C1 segment of cervical spinal cord (tissue), 14 donors: Measurements from ENCODE around the gene METRNL.
A peak's percentile ranks its signal among the peaks of the same experiment; 100 is the strongest.

Experiments
- DNase-seq, 14 donors: peaks; one replicate each; lab custom pipeline; 2025; lab: John Stamatoyannopoulos, UW

METRNL gene

DNA sequence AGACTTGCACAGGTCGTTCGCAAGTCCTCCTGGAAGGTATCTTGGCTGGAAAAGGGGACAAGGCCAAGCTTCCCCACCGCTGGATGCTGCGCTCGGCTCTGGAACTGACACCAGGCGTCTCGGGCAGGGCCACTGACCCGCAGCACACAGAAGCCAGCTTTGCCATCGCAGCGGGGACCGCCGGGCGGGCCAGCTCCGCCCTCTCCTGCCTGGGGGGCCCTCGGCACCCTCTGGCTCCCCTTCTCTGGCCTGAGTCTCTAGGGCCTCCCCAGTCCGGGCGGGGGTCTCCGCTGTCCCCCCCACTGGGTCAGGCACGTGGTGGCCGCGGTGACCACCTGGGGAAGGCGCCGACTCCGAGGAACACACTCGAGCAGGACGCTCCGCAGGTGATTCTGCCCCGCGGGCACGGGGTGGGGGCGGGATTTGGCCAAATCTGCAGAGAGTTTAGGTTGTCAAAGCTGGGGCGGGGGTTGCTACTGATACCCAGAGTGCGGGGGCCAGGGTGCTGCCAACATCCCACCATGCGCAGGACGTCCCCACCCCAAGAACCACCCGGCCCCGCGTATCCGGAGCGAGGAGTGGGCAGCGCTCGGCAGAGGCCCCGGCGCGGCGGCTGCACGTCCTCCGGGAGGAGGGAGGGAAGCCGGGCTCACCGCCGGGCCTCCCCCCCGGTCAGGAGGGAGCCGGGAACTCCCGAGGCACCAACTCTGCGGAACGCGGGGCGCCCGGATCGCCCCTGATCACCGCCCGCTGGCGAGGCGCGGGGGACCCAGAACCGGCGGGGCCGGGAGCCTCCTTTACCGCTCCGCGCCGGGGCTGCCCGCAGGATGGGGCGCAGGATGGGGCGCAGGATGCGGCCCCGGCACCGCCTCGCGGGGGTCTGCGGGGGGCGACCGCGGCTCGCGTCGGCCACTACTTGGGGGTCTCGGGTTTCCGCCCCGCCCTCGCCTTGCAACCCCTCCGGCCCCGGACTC is 744 bp upstream of the METRNL start:
- DNase-seq: peak in 1 of 14 donors; percentile 13

DNA sequence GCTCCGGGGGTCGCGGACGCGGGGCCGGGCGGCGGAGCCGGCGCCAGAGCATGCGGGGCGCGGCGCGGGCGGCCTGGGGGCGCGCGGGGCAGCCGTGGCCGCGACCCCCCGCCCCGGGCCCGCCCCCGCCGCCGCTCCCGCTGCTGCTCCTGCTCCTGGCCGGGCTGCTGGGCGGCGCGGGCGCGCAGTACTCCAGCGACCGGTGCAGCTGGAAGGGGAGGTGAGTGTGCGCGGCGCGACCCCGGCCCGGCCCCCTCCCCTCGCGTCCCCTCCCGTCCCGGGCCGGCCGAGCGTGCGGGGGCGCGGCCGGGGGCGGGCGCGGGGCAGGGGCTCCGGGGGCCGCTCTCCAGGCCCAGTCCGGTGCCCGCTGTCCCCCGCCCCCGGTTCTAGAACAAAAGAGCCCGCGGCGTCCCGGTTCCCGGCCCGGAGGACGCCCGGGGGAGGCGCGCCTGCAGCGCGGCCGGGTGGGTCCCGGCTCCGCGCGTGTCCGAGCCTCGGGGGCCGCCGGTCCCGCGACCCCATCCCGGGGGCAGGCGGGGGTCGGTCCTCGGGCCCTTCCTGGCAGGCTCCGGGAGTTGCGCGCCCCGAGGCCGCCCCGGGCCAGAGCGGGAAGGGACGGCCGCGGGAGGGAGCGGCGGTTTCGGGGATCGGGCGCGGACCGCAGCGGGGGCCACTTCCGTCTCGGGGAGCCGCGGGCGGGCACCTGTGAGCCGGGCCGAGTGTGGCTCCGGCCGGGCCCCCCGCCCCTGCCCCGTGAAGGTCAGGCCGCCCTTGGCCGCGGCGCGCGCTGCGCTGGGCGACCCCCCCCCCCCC is 563 bp downstream of the METRNL start:
- DNase-seq: no peak

DNA sequence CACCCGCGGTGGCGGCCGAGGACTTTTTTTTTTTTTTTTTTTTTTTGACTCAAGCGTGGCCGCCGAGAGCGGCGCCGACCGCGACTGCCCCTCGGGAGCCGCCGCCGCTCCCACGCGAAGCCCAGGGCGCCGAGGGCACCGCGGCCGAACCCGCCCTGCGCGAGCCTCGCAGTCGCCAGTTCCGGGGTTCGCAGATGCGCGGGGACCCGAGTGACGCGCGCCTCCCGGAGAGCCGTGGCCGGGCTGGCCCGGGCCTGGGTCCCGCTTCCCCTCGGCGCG is 1.1 kb downstream of the METRNL start:
- DNase-seq: no peak

DNA sequence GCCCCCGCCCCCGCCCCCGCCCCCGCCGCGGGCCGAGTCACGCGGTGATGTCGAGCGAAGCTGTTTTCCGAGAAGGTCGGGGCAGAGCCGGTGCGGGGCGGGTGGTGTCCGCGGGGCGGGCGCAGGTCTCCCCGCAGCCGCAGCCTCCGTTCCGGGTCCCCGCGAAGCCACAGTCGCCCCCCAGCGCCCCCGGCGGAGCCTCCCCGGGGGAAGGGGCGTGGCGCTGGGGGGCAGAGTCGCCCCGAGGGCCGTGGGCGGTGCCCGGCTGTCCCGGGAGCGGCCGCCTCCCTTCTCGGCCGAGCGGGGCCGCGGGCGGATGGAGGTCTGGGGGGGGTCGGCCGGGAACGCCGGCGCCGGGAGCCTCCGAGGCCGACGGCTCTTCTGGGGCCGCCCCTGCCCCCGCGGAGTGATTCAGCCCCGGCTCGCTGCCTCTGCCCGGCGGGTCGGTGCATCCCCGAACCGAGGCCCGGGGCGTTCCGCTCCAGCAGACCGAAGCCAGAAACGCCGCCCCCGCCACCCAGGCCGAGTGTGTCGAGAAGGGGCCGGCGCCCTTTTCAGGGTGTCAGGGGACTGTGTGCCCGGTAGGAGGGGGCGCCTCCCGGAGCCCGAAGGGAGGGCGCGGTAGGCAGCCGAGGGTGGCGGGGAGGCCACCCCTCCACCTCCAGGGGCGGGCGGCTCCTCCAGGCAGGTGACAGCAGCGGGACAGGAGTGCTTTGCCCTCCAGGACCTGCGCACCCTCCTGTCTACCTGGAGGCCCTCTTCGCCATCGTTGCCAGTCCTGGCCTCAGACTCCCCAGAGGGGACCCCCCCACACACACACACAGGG is 1.7 kb downstream of the METRNL start:
- DNase-seq: peak in 4 of 14 donors; percentile 5 to 41 (median 18)

DNA sequence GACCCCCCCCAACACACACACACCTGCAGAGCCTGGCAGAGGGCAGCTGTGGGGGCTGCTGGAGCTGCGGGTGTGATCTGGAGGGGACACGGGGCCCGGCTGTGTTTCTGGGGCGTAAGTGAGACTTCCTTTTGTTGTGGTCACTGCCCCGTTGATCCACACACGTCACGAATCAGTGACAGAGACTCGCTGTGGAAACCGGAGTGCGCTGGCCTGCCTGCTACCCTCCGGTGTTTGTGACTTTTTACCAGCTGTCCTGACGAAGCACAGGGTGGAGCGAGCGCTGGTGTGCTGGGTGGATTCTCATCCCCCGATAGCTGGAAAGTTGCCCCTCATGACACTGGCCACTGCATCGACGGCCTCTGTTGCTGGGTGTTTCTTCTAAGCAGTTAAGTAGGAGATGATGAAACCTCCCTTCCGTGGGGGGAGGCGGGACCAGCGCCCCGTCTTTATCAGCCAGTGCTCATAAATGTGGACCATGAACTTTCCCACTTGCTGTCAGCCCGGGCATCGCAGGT is 2.3 kb downstream of the METRNL start:
- DNase-seq: no peak

DNA sequence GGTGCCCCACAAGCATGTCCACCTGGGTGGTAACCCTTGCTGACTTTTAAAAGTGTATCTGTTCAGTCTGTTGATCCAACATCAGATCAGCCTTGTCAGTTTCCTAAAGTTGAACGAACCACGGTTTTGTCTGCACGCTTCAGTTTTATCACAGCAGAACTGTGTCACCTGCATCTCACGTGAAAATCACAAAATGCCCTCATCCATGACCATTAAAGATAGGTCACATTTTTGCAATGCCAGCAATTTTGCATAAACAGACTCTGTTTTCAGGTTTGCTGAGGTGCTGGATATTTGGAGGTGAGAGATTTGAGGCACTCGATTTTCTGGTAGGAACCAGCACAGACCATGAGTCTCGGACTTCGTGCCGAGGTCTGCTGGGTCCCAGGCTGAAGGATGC is 3.0 kb downstream of the METRNL start:
- no peak for DNase-seq

DNA sequence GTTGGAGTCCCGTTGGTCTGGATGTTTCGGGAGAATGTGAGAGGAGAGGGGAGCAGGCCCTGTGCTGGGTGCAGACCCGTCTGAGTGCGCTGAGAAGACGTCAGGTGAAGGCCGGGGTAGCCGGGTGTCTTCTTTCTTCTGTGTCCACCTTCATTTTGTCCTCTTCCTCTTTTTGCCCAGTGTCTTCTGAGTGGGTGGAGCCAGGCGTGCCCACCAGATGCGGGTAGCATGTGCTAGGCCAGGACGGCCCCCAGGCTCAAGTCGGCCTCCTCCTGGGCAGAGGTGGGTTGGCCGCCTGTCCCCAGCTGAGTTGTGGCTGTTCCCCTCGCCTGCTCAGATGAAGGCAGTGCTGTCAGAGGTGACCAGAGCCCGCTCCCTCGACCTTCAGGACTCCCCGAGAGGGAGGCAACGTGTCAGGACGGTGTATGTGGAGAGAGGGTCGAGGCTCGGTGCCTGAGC is 3.5 kb downstream of the METRNL start:
- no peak for DNase-seq

DNA sequence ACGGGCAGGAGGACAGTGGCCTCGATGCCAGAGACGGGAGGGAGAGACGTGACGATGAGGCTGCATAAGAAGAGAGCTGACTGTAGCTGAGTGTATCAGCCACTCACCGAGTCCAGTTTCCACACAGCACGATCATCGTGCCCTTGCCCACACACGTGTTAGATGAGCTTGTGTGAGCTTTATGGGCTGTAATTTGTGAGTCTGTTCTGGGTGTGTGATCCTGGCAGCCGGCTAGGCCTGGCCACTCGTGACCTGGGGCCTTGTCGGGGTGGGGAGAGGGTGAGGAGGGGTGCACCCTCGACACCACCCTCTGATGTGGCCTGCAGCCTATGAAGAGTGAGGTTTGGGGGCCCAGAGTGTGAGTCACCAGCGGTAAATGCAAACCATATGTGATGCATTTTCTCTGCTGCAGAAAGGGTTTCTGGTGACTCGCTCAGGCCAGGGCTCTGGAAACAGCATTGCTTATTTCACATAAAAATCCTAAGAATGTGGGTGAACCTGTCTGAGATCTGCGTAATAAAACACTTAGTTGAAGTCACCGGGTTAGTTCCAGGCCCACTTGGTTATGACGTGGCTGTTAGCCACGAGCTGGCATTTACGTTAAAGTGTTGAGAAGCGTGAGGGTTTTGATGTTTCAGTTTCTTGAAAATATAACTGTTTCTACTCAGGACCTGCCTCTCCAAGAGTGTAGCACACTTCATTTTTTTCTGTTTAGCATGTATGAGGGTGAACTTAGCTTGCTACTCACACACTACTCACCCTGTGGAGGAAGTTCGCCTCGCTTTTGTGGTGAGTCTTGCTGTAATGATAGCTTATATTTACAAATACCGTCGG is 4.2 kb downstream of the METRNL start:
- no peak for DNase-seq

DNA sequence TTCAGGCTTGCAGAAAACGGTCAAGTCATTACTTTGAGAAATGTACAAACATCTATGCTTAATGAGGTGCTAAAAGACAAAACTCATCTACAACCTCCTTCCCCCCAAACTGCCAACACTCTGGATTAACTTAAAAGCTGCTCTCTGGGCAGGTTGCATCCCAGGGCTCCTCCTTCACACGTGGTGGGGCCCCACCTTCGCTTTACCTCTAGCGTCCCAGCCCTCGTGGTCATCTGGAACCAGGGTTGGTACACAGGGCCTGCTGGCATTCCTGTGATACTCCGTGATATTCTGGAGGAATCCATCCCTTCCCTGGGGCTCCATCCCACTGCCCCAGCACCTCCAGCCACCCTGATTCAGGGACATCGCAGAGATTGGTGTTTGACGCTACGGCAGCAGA is 4.8 kb downstream of the METRNL start:
- DNase-seq: no peak

DNA sequence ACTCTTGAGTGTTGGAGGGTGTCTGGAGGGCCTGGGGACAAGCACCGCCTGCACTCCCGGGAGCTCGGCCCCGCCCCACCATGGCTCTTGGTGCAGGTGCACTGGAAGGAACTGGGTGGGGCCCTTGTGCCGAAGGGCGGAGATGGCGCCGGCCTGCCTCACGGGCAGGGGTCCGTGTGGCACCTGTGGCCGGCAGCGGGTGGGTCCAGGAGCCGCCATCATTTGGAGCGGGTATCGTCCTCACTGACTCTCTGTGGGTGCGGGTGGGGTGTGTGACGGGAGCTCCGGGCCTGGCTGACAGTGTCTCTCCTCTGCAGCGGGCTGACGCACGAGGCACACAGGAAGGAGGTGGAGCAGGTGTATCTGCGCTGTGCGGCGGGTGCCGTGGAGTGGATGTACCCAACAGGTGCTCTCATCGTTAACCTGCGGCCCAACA is 5.2 kb downstream of the METRNL start:
- no peak for DNase-seq

DNA sequence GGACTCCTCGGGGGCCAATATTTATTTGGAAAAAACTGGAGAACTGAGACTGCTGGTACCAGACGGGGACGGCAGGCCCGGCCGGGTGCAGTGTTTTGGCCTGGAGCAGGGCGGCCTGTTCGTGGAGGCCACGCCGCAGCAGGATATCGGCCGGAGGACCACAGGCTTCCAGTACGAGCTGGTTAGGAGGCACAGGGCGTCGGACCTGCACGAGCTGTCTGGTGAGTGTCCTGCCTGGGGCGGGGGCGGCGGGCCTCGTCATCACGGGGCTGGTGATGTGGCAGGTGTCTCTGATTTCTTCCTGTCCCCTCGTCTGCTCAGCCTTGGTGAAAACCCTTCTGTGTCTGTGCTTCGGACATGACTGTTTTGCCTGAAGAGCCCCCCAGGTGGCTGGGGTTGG is 5.7 kb downstream of the METRNL start:
- no peak for DNase-seq

DNA sequence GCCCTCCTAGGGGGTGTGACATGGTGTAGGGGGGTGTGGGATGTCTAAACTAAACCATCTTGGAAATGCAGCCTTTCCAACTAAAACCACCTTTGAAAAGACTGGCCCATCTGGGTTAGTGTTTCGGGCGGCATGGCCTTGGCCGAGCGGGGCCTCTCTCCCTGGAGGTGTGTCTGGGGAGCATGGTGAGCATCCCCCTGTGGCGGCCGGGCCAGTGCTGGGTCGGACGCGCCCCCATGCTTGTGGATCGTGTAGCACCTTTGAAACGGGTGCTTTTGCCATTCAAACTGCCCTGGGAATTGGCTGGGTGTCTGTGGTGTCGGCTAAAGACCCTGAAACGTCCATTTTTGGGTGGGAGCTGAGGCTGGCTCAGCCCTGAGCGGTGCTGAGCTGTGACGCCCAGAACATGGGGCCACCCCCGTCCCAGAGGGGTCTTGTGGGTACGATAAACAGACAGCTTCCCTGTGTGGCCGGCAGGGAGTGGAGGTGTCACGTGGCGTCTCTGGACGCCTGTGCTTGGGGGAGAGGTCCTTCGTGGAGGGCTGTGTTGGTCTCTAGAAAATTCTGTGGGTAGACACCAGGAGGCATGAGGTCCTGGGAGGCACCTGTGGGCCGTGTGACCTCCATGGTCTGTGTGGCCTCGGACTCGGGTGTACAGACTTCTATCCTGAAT is 6.3 kb downstream of the METRNL start:
- DNase-seq: no peak

DNA sequence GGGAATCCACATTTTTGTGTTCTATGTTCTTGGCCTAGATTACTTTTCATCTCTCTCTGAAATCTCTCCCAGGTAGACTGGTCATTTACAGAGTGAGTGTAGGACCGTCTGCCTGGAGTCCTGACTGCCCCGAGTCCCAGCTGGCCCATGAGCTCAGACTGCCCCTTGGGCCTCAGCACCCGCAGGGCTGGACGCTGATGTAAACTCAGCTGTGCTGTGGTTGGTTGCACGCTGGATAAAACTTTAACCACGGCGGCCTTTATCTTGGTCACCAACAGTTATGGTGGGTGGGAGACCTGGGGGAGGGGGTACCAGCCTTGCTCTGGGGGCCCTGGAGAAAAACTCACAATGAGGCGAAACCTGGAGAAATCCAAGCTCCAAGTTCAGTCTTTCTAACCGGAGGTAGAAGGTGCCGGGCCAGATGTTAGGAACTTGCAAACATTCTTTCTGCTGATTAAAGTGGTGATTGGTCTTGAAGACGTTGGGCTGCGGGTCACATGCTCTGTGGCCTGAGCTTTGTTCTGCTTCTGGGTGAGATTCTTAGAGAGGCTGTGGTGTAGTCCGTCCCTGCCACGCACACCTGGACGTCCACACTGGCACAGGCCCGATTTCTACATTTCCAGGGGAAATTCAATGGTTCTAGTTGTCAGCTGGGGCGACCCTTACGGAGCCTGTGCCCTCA is 6.9 kb downstream of the METRNL start:
- DNase-seq: no peak

DNA sequence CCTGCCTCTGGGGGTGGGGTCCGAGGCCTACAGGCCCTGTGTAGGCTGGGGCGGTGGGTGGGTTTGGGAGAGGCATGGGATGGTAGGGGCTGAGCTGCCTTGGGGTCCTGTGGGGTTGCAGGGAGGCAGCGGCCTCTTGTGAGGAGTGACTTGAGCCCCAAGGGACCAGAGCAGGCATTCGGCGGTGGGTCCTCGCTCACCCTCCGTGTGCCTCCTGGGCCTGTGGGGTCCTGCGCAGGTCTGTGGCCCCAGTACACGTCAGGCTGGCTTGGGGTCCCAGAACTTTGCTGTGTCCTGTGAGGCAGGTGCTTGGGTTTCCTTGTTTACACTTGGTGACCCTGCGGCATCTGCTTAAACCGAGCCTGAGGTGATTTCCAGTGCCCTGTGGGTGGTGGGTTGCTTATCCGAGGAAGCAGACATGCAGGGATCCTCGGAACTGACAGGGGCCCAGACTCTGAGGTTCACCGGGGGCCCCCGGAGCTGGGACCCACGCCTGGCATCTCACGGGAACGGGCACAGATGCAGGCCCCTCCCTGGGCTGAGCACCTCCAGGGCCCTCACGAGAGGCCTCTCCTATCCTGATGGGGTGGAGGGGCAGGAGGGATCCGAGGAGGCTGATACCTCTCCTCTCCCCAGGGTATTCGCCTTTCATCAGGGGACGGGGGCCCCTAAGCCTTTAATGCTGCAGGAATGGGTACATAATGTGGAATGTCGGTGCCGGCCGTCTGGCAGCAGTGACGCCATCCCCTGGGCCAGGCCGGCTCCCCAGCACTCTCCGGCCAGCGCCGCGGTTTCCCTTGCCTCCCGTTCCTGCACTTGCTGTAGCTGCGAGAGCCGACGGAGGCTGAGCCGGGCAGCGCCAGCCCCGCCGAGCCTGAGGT is 7.7 kb downstream of the METRNL start:
- DNase-seq: no peak

DNA sequence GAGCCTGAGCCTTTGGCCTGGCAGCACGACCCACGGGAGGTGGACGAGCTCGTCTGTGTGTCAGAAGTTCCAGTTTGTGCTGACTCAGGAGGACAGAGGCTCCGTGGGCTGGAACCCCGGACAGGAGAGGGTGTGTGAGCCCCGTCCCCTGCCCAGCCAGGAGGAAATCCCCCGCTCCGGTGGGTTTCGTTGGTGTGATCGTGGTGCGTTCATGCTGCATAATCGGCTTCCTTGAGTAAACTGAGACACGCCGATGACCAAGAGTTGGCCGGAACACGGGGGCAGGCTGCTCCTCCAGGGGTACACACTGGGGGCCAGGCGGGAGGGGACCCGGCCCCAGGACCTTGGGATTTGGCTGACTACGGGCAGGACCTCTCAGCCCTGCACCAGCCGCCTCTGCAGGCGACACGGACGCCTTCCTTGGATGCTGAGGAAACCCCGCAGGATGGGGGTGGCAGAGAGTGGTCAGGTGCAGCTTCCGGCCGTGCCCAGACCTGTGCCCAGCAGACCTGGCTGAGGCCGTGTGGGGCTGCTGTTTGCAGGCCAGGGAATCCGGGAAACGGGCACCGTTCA is 8.5 kb downstream of the METRNL start:
- DNase-seq: no peak

DNA sequence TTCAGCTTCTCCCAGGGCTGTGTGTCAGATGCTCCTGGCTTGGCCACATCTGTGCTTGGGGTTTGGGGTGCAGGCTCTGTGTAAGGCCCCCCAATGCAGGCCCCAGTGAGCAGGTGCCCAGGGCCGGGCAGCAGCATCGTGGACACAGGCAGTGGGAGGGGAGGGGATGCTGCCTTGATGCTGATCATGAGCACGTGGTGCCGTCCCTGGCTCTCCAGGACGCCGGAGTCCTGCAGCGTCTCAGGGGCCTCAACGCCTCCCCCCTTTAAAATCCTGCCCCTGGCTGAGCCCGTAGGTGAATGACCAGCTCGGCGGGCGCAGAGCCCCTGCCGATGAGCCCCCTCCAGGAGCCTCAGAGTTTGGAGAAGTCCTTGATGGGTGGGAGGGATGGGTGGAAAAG is 9.0 kb downstream of the METRNL start:
- no peak for DNase-seq

DNA sequence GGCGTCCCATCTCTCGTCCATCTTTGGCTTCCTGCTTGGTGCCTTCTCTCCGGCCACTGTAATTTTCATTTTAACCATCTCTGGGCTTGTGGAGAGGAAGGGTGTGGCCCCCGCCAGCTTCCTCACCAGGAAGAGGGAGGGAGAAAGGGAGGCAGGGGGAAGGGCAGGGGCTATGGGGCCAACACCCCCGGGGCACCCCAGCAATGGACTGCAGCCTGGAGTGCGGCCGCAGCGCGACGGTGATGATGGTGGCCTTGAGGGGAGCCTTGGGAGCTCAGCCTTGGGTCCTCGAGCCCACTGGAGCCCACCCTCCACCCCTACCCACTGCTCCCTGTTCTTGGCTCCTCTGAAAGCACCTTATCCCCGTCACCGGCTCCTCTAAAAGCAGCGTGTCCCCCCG is 9.5 kb downstream of the METRNL start:
- DNase-seq: no peak
